Left renal pelvis (tissue), 4 donors: ENCODE measurements around the gene TMEM225B. TPM values are rescaled to one million over a fixed set of nuclear protein-coding genes. Genes with fewer than 3 reads are reported as not detected.
"Not testable (repeated sequence)": the region's sequence is repeated elsewhere in the genome, so short reads cannot be mapped to it uniquely, and the experiment has no call there.

Experiments
- DNase-seq, 4 donors: peaks; one replicate each; pipeline ENCODE4 v3.0.0-alpha.2; 2013; ENCODE audit warnings: low read depth in 4 of 4, low spot score in 3 of 4
- polyA plus RNA-seq, 4 donors: library from polyadenylated mRNA; unstranded; fragments of 120-200 nt; gene quantifications; one replicate each; pipeline ENCODE4 v1.2.1, GENCODE V29; 2013; ENCODE audit not compliant: insufficient read length in 4 of 4

The TMEM225B gene
- polyA plus RNA-seq, 4 donors: 2.0 to 3.0 (median 2.5) TPM

DNA sequence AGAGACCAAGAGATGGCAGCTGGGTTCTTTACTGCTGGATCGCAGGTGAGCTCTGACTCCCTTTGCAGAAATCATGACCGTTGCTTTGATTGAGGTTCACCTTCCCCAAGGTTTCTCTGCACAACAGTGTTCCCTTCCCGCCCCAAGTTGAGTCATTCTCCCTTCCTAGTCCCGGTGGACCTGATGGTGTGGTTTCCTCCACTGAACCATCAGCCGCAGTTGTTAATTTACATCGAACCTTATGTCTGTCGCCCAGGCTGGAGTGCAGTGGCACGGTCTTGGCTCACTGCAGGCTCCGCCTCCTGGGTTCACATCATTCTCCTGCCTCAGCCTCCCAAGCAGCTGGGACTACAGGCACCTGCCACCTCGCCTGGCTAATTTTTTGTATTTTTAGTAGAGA is 24.5 kb downstream of the TMEM225B start:
- DNase-seq: no peak

GRCh38 chr7:99623091-99623693 is 25.1 kb downstream of the TMEM225B start:
- DNase-seq: no peak

DNA sequence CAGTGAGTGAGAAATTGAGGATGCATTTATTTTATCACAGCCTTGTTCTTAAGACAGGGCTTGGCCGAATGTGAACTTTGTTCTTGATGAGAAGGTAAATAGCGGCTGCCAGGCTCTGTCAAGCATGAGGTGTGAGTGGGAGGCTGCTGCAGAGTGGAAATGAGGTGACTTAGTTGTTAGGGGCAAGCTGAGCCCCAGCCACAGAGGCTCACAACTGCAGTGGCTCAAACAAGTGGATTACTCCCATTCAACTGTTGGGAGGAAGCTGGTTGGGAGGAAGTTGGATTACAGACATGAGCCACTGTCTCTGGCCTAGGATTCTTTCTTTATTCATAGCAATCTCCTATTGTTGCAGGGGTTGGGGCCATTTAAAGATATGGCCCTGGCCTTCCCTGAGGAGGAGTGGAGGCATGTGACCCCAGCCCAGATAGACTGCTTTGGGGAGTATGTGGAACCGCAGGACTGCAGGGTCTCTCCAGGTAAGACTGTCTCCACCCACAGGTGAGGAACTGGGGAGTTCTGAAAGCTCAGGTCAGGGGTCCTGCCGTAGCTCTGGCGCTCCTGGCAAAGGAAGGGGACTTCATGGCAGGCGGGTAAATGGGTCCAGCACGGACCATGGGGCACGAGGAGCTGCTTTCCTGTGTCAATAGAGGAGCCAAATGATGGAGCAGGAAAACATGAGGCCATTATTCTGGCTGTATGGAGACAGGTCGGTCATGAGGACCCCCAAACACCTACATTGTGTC is 25.8 kb downstream of the TMEM225B start:
- DNase-seq: no peak

- no peak for DNase-seq
These were observed 26.4 kb downstream of the TMEM225B start for GRCh38 chr7:99624484-99624883.

- DNase-seq: no peak
These were observed 27.3 kb downstream of the TMEM225B start for GRCh38 chr7:99625321-99625720.

- no peak for DNase-seq
These were observed 27.9 kb downstream of the TMEM225B start for GRCh38 chr7:99625961-99626360.

- DNase-seq: no peak
These were observed 28.6 kb downstream of the TMEM225B start for GRCh38 chr7:99626661-99627060.

GRCh38 chr7:99627513-99627912 is 29.4 kb downstream of the TMEM225B start:
- no peak for DNase-seq

GRCh38 chr7:99628471-99629465 is 30.7 kb downstream of the TMEM225B start:
- no peak for DNase-seq

DNA sequence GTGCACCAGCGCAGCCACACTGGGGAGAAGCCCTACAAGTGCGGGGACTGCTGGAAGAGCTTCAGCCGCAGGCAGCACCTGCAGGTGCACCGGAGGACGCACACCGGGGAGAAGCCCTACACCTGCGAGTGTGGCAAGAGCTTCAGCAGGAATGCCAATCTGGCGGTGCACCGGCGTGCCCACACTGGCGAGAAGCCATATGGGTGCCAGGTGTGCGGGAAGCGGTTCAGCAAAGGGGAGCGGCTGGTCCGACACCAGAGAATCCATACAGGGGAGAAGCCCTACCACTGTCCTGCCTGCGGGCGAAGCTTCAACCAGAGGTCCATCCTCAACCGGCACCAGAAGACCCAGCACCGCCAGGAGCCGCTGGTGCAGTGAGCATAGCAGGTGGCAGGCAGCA is 31.6 kb downstream of the TMEM225B start:
- no peak for DNase-seq

DNA sequence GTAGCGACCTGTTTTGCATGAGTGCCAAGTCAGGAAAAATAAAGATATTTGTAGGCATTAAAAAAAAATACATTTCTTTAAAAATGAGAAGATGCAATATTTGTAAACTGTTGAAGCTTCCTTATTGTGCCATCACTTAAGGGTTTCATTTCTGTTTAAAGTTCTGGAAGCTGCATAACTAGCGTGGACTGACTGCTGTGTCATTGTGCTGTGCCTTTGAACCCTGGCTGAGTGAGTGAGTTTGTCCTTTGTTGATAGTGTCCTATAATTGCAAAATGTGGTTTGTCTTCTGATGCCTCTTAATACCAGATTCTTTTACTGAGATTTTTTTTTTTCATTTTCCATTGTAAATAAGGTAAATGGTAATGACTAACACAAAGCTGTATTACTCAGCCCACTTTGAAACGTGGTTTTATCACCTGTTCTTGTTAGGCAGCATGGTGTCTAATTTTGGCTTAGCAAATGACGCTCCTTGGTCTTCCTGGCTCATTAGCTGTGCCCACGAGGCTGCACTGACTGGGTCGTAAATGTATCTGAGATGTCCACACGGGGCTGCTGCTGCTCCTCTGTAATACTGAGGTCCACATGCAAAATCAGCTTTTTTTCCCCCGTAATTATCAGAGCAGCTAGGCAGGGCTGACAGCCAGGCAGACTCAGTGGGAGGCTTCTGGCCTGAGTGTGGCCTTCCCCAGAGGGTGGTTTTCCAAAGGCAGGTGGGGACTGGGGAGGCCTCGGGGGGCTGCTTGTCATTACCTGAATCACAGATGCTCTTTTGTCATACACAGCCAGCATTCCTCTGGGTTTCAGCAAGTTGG is 33.4 kb downstream of the TMEM225B start:
- no peak for DNase-seq

DNA sequence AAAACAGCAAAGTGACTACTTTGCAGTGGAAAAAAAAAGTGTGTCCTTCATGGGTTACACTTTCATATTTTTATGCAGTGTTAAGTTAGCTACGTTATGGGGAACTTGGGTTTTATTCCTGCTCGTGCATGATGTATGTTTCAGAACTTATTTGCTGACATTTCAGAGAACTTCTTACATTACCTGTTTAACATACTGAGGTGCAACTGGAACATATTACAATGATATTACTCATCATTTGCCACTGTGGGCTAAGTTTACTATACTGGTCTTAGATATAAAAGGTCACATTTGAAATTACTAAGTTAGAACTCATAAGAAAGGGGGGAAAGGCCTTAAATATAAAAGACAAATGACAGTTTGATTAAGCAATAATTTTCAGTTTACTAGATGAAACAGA is 39.3 kb downstream of the TMEM225B start:
- not testable (repeated sequence) for DNase-seq

DNA sequence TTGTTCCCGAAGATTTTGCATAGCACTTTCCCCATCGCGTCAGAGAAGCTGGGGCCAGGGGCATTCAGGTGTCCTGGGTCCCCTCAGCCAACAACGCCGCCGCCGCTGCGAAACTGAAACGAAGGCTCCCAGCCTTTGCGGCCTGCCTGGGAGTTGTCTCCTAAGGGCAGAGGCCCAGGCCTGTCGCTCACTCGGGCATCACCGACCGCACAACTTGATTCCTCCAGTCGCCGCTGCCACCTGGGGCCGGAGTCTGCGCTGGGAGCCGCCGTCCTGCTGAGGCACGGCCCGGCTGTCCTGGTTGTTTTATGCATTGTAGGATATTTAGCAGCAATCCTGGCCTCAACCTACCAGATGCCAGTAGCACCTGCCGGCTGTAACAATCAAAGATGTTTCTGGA is 40.7 kb downstream of the TMEM225B start:
- no peak for DNase-seq

DNA sequence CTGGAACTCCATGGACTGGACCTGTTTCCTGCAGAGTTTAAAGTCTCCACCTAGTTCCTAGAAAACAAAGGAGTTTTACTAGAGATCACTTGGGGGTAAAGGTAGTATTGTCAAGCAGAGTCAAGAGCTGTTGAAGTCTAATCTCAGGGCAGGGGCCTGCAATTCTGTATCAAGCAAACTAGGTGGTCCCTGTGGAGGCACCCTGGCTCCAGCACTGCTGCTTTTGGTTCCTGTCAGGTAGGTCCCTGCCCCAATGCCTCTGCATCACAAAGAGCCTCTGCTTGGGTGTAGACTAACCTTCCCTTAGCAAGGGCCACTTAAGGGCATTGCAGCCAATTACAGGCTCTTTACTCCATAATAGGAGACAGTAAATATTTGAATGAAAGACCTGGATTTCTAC is 41.2 kb downstream of the TMEM225B start:
- no peak for DNase-seq

DNA sequence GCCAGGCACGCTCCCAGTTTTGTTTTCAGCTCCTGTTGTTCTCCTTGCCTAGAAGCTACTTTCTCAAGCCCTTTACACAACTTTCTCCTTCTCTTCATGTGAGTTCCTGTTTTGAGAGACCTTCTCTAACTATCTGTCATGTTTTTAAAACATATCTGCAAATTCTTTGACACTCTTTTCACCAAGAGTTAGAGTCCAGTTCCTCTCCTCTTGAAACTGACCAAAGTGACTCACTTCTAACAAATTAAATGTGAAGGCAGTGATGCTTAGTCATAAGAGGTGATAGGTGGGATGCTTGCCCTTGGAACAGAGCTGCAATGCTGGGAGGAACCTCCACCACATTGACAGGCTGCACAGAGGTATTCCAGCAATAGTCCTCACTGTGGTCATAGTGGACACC is 44.0 kb downstream of the TMEM225B start:
- DNase-seq: no peak

- DNase-seq: no peak
These were observed 45.4 kb downstream of the TMEM225B start for GRCh38 chr7:99643464-99643863.

DNA sequence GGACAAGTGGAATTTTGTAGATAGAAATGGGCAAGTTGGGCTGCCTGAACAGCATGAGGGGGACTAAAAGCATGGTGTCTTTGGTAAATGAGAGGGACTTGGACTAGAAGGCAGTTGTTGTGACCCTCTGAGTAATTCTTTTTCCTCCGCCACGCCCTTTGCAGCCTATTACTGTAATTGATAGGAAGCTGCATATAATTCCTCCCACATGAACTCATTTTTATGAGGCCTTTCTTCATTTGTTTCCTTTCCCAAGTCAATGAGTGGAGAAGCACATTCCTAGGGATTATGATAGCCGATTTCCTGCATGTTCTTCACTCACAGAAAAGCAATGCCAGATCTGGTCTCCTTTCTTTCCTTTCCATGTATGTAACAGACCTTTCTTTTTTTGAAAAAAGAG is 46.4 kb downstream of the TMEM225B start:
- no peak for DNase-seq

DNA sequence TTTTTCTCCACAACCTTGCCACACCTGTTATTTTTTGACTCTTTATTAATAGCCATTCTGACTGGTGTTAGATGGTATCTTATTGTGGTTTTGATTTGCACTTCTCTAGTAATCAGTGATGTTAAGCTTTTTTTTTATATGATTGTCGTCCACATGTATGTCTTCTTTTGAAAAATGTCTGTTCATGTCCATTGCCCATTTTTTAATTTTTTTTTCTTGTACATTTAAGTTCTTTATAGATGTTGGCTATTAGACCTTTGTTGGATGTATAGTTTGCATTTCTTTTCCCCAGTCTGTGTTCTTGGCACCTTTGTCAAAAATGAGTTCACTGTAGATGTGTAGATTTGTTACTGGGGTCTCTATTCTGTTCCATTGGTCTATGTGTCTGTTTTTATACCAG is 47.5 kb downstream of the TMEM225B start:
- DNase-seq: no peak

GRCh38 chr7:99648843-99649242 is 50.8 kb downstream of the TMEM225B start:
- DNase-seq: no peak

DNA sequence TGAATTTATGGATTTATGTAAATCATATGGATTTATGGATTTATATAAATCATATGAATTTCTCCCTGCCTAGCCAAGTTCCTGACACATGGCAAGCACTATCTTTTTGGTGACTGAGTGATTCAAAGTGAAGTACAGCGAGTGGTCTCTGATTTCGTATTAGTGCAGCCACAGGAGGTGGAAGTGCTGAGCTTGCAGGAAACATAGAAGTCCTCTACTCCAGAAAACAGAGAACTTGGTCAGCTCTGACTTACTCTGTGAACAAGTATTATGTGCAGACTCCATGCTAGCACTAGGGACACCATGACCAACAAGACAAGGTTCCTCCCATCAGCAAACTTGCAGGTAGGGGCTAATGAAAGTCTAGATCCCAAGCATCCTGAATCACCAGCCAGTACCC is 53.2 kb downstream of the TMEM225B start:
- no peak for DNase-seq
